Left ventricle myocardium inferior (tissue), 1 donor: Measurements from ENCODE around the gene CD300E. TPM values are rescaled to one million over a fixed set of nuclear protein-coding genes. Genes with fewer than 3 reads are reported as not detected.
A peak's percentile ranks its signal among the peaks of the same experiment; 100 is the strongest.

Experiments
- DNase-seq: peaks from one replicate; pipeline ENCODE4 v3.0.0-alpha.2; 2020
- H3K27ac ChIP-seq: fragments of 200-600 bp; replicated peaks from 2 replicates; pipeline ENCODE4 v1.8.0; 2021
- H3K27me3 ChIP-seq: fragments of 200-600 bp; 2 replicates; pipeline ENCODE4 v1.8.0; 2021; ENCODE audit warnings: low read depth
- H3K36me3 ChIP-seq: fragments of 200-600 bp; 2 replicates; pipeline ENCODE4 v1.8.0; 2021
- H3K4me1 ChIP-seq: fragments of 200-600 bp; 2 replicates; pipeline ENCODE4 v1.8.0; 2021
- H3K4me3 ChIP-seq: fragments of 200-600 bp; 2 replicates; pipeline ENCODE4 v1.8.0; 2021; ENCODE audit warnings: mild to moderate bottlenecking, moderate library complexity
- H3K9me3 ChIP-seq: fragments of 200-600 bp; replicated peaks from 2 replicates; pipeline ENCODE4 v1.8.0; 2021
- CTCF ChIP-seq: fragments of 200-600 bp; IDR thresholded peaks from 2 replicates; pipeline ENCODE4 v1.8.0; 2021; ENCODE audit warnings: antibody characterized with exemption, mild to moderate bottlenecking, borderline replicate concordance
- intact Hi-C: fragments of 100-400 bp; cut with micrococcal nuclease; formaldehyde crosslinking; loops from one replicate; pipeline ENCODE4 v1.11.0; 2022
- total RNA-seq: library from RNA; stranded (reverse); fragmentation: NEBNext Ultra II Directional; extraction: Animal tissue kit (Norgen Biotek cat#: 25700); gene quantifications from one replicate; pipeline ENCODE4 v1.2.1, GENCODE V29; 2021
- donor health status: DM: no; HTN: yes; CAD: no; lungs with severe emphysema.

Gene CD300E
- total RNA-seq, 1 donor from 2014 or later = 0.30 TPM

GRCh38 chr17:74603746-74604145, 19.8 kb downstream of the CD300E start:
- intact Hi-C loops = no loop called here

GRCh38 chr17:74603037-74603635, 20.4 kb downstream of the CD300E start:
- TF ChIP-seq CTCF = no peak
- intact Hi-C loops = no loop called here
- Histone ChIP-seq H3K27me3 (peaks cover 71% of the 10 kb centered on the region), H3K9me3 (no peaks in the 10 kb centered on the region), H3K4me3 (no peak overlapping the region), H3K4me1 (no peaks in the 10 kb centered on the region), H3K36me3 (no peaks in the 10 kb centered on the region), H3K27ac (no peak overlapping the region)
- DNase-seq = no peak

More at GRCh38 chr17:74603746-74604145, 19.8 kb downstream of the CD300E start:
- Histone ChIP-seq H3K27me3 (peaks cover 65% of the 10 kb centered on the region), H3K4me1 (no peaks in the 10 kb centered on the region), H3K36me3 (no peaks in the 10 kb centered on the region), H3K9me3 (no peaks in the 10 kb centered on the region), H3K4me3 (no peak overlapping the region), H3K27ac (no peak overlapping the region)
- DNase-seq = no peak
- TF ChIP-seq CTCF = no peak

GRCh38 chr17:74601944-74602572, 21.5 kb downstream of the CD300E start:
- peak; percentile 68 for TF ChIP-seq CTCF
- no peak for DNase-seq
- intact Hi-C loops = no loop called here

GRCh38 chr17:74599448-74599939, 24.0 kb downstream of the CD300E start:
- H3K4me3 ChIP-seq = no peak overlapping the region
- TF ChIP-seq CTCF = no peak
- H3K9me3 ChIP-seq = no peaks in the 10 kb centered on the region
- no peaks in the 10 kb centered on the region for H3K4me1 ChIP-seq
- no peak for DNase-seq
- H3K36me3 ChIP-seq = no peaks in the 10 kb centered on the region
- intact Hi-C loops = no loop called here
- no peak overlapping the region for H3K27ac ChIP-seq
- peaks cover 95% of the 10 kb centered on the region for H3K27me3 ChIP-seq

More at GRCh38 chr17:74601944-74602572, 21.5 kb downstream of the CD300E start:
- Histone ChIP-seq H3K4me1 (no peaks in the 10 kb centered on the region), H3K27ac (no peak overlapping the region), H3K36me3 (no peaks in the 10 kb centered on the region), H3K27me3 (peaks cover 75% of the 10 kb centered on the region), H3K9me3 (no peaks in the 10 kb centered on the region), H3K4me3 (no peak overlapping the region)

GRCh38 chr17:74599023-74599399, 24.5 kb downstream of the CD300E start:
- Histone ChIP-seq H3K27me3 (peaks cover 97% of the 10 kb centered on the region), H3K4me3 (no peak overlapping the region), H3K4me1 (no peaks in the 10 kb centered on the region), H3K9me3 (no peaks in the 10 kb centered on the region), H3K27ac (no peak overlapping the region), H3K36me3 (no peaks in the 10 kb centered on the region)
- intact Hi-C loops = no loop called here
- DNase-seq = no peak
- no peak for TF ChIP-seq CTCF
